Prostate gland (tissue), 2 donors: ENCODE results near the gene EFNA3. TPM values are rescaled to one million over a fixed set of nuclear protein-coding genes. Genes with fewer than 3 reads are reported as not detected.

Source experiments
- DNase-seq: peaks from one replicate; pipeline ENCODE4 v3.0.0-alpha.2; 2019; ENCODE audit warnings: low spot score
- H3K27ac ChIP-seq, 2 donors: fragments of 200-600 bp; sonication (generic); 2 replicates each; pipeline ENCODE4 v1.5.1; 2017 to 2019
- H3K27me3 ChIP-seq: fragments of 200-600 bp; sonication (generic); replicated peaks from 2 replicates; pipeline ENCODE4 v1.5.1; 2019; ENCODE audit not compliant: insufficient read depth
- H3K36me3 ChIP-seq, 2 donors: fragments of 200-600 bp; sonication (generic); 1 replicate in 1 of 2; 2 replicates in 1 of 2; pipeline versions ENCODE4 v1.5.1 to v1.8.1; 2017 to 2019
- H3K4me1 ChIP-seq: fragments of 200-600 bp; sonication (generic); replicated peaks from 2 replicates; pipeline ENCODE4 v1.5.1; 2019
- H3K4me3 ChIP-seq, 2 donors: fragments of 200-600 bp; sonication (generic); 2 replicates each; pipeline ENCODE4 v1.5.1; 2017 to 2019
- H3K9me3 ChIP-seq: fragments of 200-600 bp; sonication (generic); 2 replicates; pipeline ENCODE4 v1.5.1; 2017
- CTCF ChIP-seq, 4 experiments: fragments of 200-600 bp in 2 of 4; fragments of 450-650 bp in 2 of 4; sonication (generic) in 2 of 4; IDR thresholded peaks; 1 replicate in 3 of 4; 2 replicates in 1 of 4; pipeline ENCODE4 v1.5.1; 2016 to 2019; ENCODE audit warnings: antibody characterized with exemption in 4 of 4, mild to moderate bottlenecking in 2 of 4, moderate library complexity in 2 of 4
- POLR2A ChIP-seq: fragments of 450-650 bp; IDR thresholded peaks from one replicate; pipeline ENCODE4 v1.6.1; 2016; ENCODE audit warnings: antibody characterized with exemption, mild to moderate bottlenecking
- POLR2AphosphoS5 ChIP-seq: sonication (generic); formaldehyde crosslinking; IDR thresholded peaks from one replicate; pipeline ENCODE4 v1.6.1; 2017; ENCODE audit warnings: antibody characterized with exemption
- WGBS: methylation state at CpG from one replicate; pipeline ENCODE4 v1.1.5; 2018; 5-methylcytosine and 5-hydroxymethylcytosine counted together
- intact Hi-C: fragments of 100-400 bp; cut with DNase I; formaldehyde crosslinking; loops from one replicate; pipeline ENCODE4 v1.14.2; 2022
- total RNA-seq, 2 donors: library from RNA; depleted of rRNA; stranded (reverse); fragments of >200 nt; gene quantifications; one replicate each; pipeline ENCODE4 v1.1.0, GENCODE V29; 2016

The EFNA3 gene
- total RNA-seq, 2 donors from 2014 or later = 5.9 to 8.4 TPM

GRCh38 chr1:155062702-155063411 lies 15.8 kb upstream of the EFNA3 start:
- Histone ChIP-seq H3K4me1 (peaks cover 10% of the 10 kb centered on the region), H3K9me3 (no peaks in the 10 kb centered on the region), H3K27me3 (no peaks in the 10 kb centered on the region), H3K4me3 (peak overlapping the region; percentile 68 to 69), H3K27ac (peak overlapping the region; percentile 89 to 91), H3K36me3 (peaks cover 0 to 10% of the 10 kb centered on the region in 2 donors)
- TF ChIP-seq POLR2AphosphoS5 = no peak
- peak; percentile 75 to 88 (median 78) for TF ChIP-seq CTCF (IDR thresholded peaks at IDR 0.05)
- TF ChIP-seq POLR2A = no peak
- intact Hi-C loops = loop anchor here (1.0 to 10.0 kb wide), 2 partner anchors 21 to 508 kb away; partner anchors contain the start of gene UBE2Q1
- peak; percentile 54 for DNase-seq
- WGBS = 8% methylated on average over 41 of the region's 46 CpGs

GRCh38 chr1:155063550-155064110 lies 15.0 kb upstream of the EFNA3 start, which contains the start of gene EFNA4:
Gene EFNA4, plus strand, starts transcription at chr1:155063740. Its CDS starts 84 bp downstream, at chr1:155063824.
- DNase-seq = peak; percentile 89
- peak within 1 kb of the TSS; percentile 89 to 91 for H3K27ac ChIP-seq
- peak within 1 kb of the TSS; percentile 68 to 69 for H3K4me3 ChIP-seq
- 0% methylated on average over 36 of the region's 57 CpGs for WGBS
- H3K27me3 ChIP-seq = no peaks in the 10 kb centered on the region
- TF ChIP-seq POLR2AphosphoS5 = peak; percentile 84
- peak in 1 of 4 experiments; percentile 7 for TF ChIP-seq CTCF (IDR thresholded peaks at IDR 0.05)
- TF ChIP-seq POLR2A = peak; percentile 79
- peaks cover 10% of the 10 kb centered on the region for H3K4me1 ChIP-seq
- no peaks in the 10 kb centered on the region for H3K9me3 ChIP-seq
- peaks cover 0 to 4% of the 10 kb centered on the region in 2 donors for H3K36me3 ChIP-seq
- intact Hi-C loops = loop anchor here (1.0 to 10.0 kb wide), 2 partner anchors 21 to 509 kb away; partner anchors contain the start of gene UBE2Q1

GRCh38 chr1:155064111-155064831 lies 14.4 kb upstream of the EFNA3 start:
- Histone ChIP-seq H3K9me3 (no peaks in the 10 kb centered on the region), H3K36me3 (no peaks in the 10 kb centered on the region), H3K4me3 (peak overlapping the region; percentile 68 to 69), H3K27me3 (no peaks in the 10 kb centered on the region), H3K4me1 (peaks cover 10% of the 10 kb centered on the region), H3K27ac (peak overlapping the region; percentile 89 to 91)
- no peak for DNase-seq
- intact Hi-C loops = loop anchor here (10.0 kb wide), 1 partner anchor 509 kb away; the partner anchor contains the start of gene UBE2Q1
- TF ChIP-seq POLR2AphosphoS5 (no peak), POLR2A (no peak), CTCF (IDR thresholded peaks at IDR 0.05) (no peak)
- 7% methylated on average over 11 of the region's 14 CpGs for WGBS

- intact Hi-C loops = loop anchor here (10.0 kb wide), 1 partner anchor 510 kb away; the partner anchor contains the start of gene UBE2Q1
- no peaks in the 10 kb centered on the region for H3K36me3 ChIP-seq
- no peak overlapping the region for H3K27ac ChIP-seq
- H3K9me3 ChIP-seq = no peaks in the 10 kb centered on the region
- H3K27me3 ChIP-seq = no peaks in the 10 kb centered on the region
- TF ChIP-seq POLR2AphosphoS5 (no peak), CTCF (IDR thresholded peaks at IDR 0.05) (no peak), POLR2A (no peak)
- peak overlapping the region in 1 of 2 donors; percentile 69 for H3K4me3 ChIP-seq
- WGBS = 57% methylated on average over 5 of the region's 5 CpGs
- H3K4me1 ChIP-seq = peaks cover 14% of the 10 kb centered on the region
- DNase-seq = no peak
Measured at GRCh38 chr1:155064832-155065429, 13.7 kb upstream of the EFNA3 start.
